ENCODE data around the gene HMCN1.

The HMCN1 gene

DNA sequence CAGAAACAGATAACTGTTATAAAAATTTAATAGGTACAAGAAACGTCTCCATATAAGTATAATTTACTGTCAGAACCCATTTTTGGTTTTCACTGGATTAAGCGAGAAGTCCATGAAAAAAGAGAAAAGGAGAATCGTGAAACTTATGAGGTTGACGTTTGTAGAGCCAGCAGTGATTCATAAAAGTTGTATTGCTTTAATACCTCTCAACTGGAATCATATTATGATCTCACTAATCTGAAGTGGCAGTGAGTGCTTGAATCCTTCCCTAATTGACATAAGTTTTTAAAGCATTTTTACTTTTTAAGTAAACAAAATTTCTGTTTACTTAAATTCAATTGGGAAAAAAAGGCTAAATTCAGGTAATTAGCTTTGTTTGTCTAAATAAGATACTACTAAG, 325.6 kb downstream of the HMCN1 start:
- no peak for DNase-seq
- TF ChIP-seq GATA1 (IDR thresholded peaks at IDR 0.05; ENCODE audit: low read depth, low read length), result no peak
- TF ChIP-seq POLR2A (IDR thresholded peaks at IDR 0.05; ENCODE audit: low read length), result no peak

DNA sequence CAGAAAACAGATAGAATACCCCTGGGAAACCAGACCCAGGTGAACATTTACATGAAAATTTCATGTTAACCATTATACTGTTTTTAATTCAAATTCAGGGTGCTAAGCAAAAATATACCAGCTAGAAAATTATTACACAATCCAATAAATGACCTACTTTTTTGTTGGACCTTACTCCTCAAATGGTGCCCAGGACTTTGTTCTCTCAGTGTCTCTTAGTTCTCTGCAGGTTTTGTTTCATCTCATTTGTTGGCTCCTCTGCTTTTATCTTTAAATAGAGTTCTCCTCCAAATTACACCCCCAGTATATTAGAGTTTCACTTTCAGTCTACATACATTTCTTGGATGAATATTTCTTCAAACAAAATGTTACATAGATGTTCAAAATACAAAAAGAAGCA, 326.0 kb downstream of the HMCN1 start:
- no peak for TF ChIP-seq POLR2A (IDR thresholded peaks at IDR 0.05; ENCODE audit: low read length)
- TF ChIP-seq GATA1 (IDR thresholded peaks at IDR 0.05; ENCODE audit: low read depth, low read length), result no peak
- no peak for DNase-seq

DNA sequence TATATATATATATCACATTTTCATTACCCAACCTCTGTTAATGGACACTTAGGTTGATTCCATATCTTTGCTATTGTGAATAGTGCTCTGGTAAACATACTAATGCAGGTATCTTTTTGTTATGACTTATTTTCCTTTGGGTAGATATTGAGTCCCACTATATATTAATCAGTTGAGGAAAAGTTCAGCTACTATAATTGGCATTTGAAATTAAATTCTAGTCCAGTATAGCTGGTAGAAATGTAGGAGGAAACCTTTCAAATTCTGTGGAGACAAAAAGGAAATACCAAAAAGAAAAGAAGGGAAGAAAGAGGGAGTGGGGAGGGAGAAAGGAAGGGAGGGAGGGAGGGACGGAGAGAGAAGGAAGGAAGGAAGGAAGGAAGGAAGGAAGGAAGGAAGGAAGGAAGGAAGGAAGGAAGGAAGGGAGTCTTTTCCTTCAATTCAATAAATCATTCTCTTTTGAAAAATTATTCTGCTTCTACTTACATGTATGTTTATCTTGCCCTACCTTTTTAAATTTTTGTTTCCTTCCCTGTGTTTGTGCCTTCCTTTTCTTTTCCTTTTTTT, 329.0 kb downstream of the HMCN1 start:
- no peak for DNase-seq
- no peak for TF ChIP-seq GATA1 (IDR thresholded peaks at IDR 0.05; ENCODE audit: low read depth, low read length)
- no peak for TF ChIP-seq POLR2A (IDR thresholded peaks at IDR 0.05; ENCODE audit: low read length)

DNA sequence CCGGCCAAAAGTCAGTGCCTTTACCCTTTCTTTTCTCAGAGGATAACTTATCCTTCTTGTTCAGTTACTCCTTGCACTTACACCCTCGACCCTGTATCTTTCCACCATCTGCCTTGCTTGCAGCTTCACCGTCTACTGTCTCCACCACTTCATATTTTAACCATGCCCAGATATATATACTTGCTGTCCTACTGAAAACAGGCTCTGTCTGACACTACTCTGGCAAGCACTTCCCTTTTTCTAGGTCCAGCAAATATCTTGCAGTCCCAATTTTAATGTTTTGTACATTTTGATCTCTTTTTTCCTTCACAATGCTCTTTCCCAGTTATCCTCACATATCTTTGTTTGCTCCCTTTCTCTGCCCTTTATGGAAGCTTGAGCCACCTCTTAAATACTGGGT, 332.2 kb downstream of the HMCN1 start:
- DNase-seq, result no peak
- TF ChIP-seq POLR2A (IDR thresholded peaks at IDR 0.05; ENCODE audit: low read length) (no peak), GATA1 (IDR thresholded peaks at IDR 0.05; ENCODE audit: low read depth, low read length) (no peak)

DNA sequence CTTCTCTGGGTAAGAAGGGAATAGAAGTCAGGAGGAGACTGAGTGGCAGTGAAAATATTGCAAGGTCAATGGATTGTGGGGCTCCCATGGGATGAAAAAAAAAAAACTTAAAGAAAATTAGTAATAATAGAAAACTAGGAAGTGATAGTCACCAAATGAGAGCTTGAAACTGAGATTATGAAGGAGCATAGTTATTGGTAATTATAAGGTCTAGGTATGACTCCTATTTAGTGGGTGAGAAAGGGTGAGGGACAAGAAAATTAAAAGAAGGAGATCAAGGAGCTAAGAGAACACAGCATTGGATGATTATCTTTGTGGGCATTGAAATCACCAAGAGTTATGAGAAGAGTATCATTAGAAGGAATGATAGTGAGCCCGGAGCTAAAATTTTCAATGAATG, 339.5 kb downstream of the HMCN1 start:
- TF ChIP-seq GATA1 (IDR thresholded peaks at IDR 0.05; ENCODE audit: low read depth, low read length), result no peak
- no peak for TF ChIP-seq POLR2A (IDR thresholded peaks at IDR 0.05; ENCODE audit: low read length)
- DNase-seq, result no peak

DNA sequence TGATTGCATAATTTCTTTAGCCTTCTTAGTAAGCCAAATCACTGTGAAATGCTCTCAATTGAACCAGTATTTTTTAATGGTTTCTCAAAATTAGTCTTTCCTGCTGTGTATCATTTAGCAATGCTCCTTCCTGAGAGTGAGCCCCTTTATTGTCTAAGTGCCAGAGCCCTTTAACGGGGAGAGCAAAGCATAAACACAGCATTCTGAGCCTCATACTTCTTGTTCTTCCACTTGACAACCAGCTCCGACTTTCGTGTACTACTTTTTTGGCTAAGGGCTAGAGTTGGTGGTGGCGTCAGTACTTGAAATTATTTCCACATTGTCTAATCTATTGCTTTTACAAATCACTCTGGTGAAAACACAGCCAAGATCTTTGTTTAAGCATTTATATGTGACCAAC, 341.8 kb downstream of the HMCN1 start:
- TF ChIP-seq GATA1 (IDR thresholded peaks at IDR 0.05; ENCODE audit: low read depth, low read length), result no peak
- TF ChIP-seq POLR2A (IDR thresholded peaks at IDR 0.05; ENCODE audit: low read length), result no peak
- no peak for DNase-seq

DNA sequence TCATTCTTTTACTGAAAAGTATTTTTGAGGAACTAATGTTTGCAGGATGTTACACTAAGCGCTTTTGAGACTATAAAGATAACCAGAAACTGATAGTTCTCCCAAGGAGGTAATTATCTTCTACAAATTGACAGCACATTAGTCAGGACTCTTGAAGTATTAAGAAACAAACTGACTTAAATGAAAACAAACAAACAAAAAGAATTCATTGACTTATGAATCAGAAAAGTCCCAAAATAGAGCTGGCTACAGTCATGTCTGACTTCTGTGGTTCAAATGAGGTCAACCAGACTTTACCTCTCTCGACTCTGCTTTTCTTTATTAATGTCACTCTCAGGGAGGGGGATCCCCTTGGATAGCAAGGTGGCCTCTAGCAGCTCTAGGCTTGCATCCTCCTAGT, 344.1 kb downstream of the HMCN1 start:
- DNase-seq, result no peak
- TF ChIP-seq GATA1 (IDR thresholded peaks at IDR 0.05; ENCODE audit: low read depth, low read length), result no peak
- no peak for TF ChIP-seq POLR2A (IDR thresholded peaks at IDR 0.05; ENCODE audit: low read length)

DNA sequence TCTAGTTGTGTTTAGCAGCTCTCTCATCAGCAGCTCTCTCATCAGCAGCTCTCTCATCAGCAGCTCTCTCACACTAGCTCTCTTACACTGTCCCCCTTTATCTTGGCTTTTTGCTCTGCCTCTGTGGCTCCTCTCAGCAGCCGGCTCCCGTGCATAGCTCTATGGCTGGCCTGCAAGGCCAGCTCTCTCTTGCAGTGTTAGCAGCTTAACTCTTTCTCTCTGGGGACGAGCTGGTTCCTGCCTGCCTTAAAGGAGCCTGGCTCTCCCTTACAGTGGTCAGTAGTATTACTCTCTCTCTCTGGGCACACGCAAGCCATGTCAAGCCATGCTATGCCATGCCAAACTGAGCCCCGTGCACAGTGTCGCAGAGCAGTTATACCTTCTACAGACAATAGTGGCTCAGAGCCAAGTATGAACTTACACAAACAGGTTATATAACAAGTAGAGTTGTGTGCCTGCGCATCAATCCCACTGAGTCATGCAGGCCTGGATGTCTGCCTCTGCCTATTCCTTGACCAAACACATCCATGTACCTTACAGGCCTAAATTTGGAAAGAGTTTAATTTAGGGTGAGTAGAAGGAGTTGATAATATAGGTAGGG, 345.0 kb downstream of the HMCN1 start:
- TF ChIP-seq GATA1 (IDR thresholded peaks at IDR 0.05; ENCODE audit: low read depth, low read length), result no peak
- no peak for TF ChIP-seq POLR2A (IDR thresholded peaks at IDR 0.05; ENCODE audit: low read length)
- no peak for DNase-seq

DNA sequence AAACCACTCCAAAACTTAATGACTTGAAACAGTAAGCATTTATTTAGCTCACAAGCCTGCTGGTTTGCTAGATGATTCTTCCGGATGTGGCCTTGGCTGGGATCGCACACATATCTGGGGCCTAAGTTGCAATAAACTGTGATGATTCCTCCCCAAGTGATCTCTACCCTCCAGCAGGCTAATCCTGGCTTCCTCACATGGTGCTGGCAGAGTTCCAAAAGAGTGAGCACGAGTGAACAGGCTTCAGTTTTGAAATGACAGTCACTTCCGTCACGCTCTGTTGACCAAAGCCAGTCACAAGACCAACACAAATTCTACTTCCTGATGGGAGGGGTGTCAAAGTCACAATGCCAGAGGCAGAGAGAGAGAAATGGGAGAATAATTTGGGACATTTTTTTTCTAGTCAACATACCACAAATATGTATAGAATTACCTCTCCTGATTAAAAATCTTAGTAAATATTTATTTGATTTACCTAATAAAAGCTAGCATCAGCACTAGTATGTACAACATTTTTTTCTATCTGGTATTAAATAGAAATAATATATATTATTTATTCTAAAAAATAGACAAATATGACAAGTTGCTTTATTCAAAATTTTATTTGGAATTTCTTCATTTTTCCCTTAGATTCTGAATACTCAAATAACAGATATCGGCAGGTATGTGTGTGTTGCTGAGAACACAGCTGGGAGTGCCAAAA, 348.2 kb downstream of the HMCN1 start:
- peak; percentile 78 to 85 for DNase-seq
- TF ChIP-seq GATA1 (IDR thresholded peaks at IDR 0.05; ENCODE audit: low read depth, low read length), result no peak
- no peak for TF ChIP-seq POLR2A (IDR thresholded peaks at IDR 0.05; ENCODE audit: low read length)

DNA sequence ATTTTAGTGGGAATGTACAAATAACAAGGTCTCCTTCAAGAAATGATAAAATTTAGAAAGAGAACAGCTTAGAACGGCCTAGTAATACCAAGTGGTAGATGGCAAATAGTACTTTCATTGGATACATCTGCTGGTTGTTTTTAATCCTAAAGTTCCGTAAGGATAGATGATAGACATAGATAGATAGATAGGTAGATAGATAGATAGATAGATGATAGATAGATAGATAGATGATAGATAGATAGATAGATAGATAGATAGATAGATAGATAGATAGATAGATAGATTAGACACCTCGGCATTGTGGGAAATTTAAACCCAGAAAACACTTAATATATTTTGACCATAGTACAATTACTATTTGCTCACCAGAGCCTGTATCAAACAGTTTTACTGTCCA, 352.4 kb downstream of the HMCN1 start:
- TF ChIP-seq GATA1 (IDR thresholded peaks at IDR 0.05; ENCODE audit: low read depth, low read length) (no peak), POLR2A (IDR thresholded peaks at IDR 0.05; ENCODE audit: low read length) (no peak)
- DNase-seq, result no peak

DNA sequence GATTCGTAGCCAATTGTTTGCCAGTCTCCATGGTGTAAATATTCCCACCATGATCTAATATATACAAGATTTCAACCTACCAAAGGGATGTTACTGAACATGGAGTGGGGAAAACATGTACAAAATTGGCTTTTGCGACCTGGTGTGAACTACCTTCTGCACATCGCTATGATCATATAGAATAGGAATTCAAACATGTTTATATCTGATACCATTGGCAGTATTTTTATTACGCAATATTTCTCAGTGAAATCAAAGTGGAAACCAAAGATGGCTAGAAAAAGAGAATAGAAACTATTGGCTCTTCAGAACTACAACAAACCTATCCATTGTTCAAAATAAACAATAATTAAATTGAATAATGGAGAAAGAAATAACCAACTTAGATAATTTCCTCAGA, 355.7 kb downstream of the HMCN1 start:
- no peak for DNase-seq
- TF ChIP-seq GATA1 (IDR thresholded peaks at IDR 0.05; ENCODE audit: low read depth, low read length), result no peak
- TF ChIP-seq POLR2A (IDR thresholded peaks at IDR 0.05; ENCODE audit: low read length), result no peak

DNA sequence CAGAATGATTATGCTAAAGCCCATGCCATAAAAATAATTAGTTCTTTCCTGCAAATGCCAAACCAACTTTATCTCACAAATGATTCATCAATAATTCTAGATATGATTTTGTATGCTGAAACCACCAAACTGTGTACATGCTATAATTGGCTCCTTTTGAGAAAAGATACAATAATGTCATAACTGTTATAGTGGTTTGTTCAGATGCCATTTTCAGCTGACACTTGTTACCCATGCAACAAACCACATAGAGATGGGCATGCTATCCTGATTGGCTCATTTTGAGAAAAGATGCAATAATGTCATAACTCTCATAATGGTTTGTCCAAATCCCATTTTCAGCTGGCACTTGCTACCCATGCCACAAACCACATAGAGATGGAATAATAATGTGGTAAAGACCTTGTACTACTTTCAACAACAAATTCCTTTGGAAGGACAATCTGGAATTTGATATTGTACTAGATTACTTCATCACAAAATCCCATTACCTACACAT, 357.1 kb downstream of the HMCN1 start:
- no peak for DNase-seq

DNA sequence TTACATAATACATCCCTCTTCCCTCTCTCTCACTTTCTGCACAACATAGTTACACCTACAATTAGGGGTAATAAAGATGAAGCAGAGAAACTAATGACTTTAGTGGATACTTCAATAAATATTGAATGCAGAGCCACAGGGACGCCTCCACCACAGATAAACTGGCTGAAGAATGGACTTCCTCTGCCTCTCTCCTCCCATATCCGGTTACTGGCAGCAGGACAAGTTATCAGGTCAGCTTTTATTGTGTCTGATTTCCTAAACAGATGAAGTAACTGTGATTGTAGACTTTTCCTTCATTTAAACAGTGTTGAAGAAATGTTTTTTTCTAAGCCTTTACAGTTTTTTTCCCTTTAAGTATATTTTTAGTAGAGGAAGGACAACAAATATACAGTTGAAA, 359.2 kb downstream of the HMCN1 start:
- TF ChIP-seq POLR2A (IDR thresholded peaks at IDR 0.05; ENCODE audit: low read length), result no peak
- no peak for TF ChIP-seq GATA1 (IDR thresholded peaks at IDR 0.05; ENCODE audit: low read depth, low read length)
- no peak for DNase-seq

More for the DNA sequence above, 357.1 kb downstream of the HMCN1 start:
- TF ChIP-seq POLR2A (IDR thresholded peaks at IDR 0.05; ENCODE audit: low read length), result no peak
- no peak for TF ChIP-seq GATA1 (IDR thresholded peaks at IDR 0.05; ENCODE audit: low read depth, low read length)

DNA sequence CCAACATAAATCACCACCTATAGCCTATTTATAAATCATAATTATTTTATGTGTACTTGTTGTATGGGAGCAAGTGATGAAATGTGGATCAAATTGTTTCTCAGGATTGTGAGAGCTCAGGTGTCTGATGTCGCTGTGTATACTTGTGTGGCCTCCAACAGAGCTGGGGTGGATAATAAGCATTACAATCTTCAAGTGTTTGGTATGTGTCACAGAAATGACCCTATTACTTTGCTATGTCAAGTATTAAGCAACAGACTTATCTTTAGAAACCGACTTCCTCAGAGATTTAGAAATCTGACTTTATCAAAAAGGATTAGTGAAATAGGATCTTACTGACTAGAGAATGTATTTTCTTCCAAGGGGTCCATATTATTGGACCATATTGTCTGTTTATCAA, 360.0 kb downstream of the HMCN1 start:
- DNase-seq, result no peak
- TF ChIP-seq GATA1 (IDR thresholded peaks at IDR 0.05; ENCODE audit: low read depth, low read length), result no peak
- no peak for TF ChIP-seq POLR2A (IDR thresholded peaks at IDR 0.05; ENCODE audit: low read length)
